Esophagus (tissue), 2 donors: ENCODE results near the gene MEIKIN. TPM values are rescaled to one million over a fixed set of nuclear protein-coding genes. Genes with fewer than 3 reads are reported as not detected.

ENCODE experiments used
- H3K27ac ChIP-seq, 2 donors: one replicate each; pipeline ENCODE4 v1.5.1; 2013; ENCODE audit warnings: low read depth in 2 of 2, mild to moderate bottlenecking in 2 of 2, inconsistent platforms in 1 of 2, low read length in 1 of 2, moderate library complexity in 1 of 2
- H3K27me3 ChIP-seq, 2 donors: one replicate each; pipeline ENCODE4 v1.6.1; 2013; ENCODE audit warnings: low read length in 2 of 2, control low read depth in 1 of 2, mild to moderate bottlenecking in 1 of 2; ENCODE audit not compliant: insufficient read depth in 2 of 2, control insufficient read depth in 1 of 2
- H3K36me3 ChIP-seq, 2 donors: one replicate each; pipeline ENCODE4 v1.6.1; 2013; ENCODE audit warnings: low read length in 1 of 2; ENCODE audit not compliant: control insufficient read depth in 2 of 2, insufficient read depth in 2 of 2
- H3K4me1 ChIP-seq, 2 donors: one replicate each; pipeline ENCODE4 v1.6.1; 2013; ENCODE audit warnings: low read length in 1 of 2; ENCODE audit not compliant: control insufficient read depth in 2 of 2, insufficient read depth in 2 of 2
- H3K4me3 ChIP-seq, 2 donors: one replicate each; pipeline ENCODE4 v1.5.1; 2013; ENCODE audit warnings: low read length in 2 of 2, mild to moderate bottlenecking in 2 of 2, low read depth in 1 of 2, moderate library complexity in 1 of 2
- H3K9me3 ChIP-seq, 2 donors: one replicate each; pipeline ENCODE4 v1.6.1; 2013; ENCODE audit warnings: mild to moderate bottlenecking in 2 of 2, low read depth in 1 of 2, low read length in 1 of 2, moderate library complexity in 1 of 2; ENCODE audit not compliant: control insufficient read depth in 2 of 2, insufficient read depth in 1 of 2
- WGBS, 2 donors: extraction: QIAGEN DNeasy Blood & Tissue Kit; methylation state at CpG; one replicate each; pipeline ENCODE4 v1.1.7; 2013; 5-methylcytosine and 5-hydroxymethylcytosine counted together
- polyA plus RNA-seq, 2 donors: library from polyadenylated mRNA; stranded (reverse); fragments of 200-250 nt; gene quantifications; one replicate each; pipeline ENCODE4 v1.2.3, GENCODE V29; 2013
- donor health status: healthy with polysubstance abuse.
- donor health status: Bipolar disorder and iron deficiency.

Gene MEIKIN
- polyA plus RNA-seq, 2 donors: 0.12 TPM; not detected in 1

DNA sequence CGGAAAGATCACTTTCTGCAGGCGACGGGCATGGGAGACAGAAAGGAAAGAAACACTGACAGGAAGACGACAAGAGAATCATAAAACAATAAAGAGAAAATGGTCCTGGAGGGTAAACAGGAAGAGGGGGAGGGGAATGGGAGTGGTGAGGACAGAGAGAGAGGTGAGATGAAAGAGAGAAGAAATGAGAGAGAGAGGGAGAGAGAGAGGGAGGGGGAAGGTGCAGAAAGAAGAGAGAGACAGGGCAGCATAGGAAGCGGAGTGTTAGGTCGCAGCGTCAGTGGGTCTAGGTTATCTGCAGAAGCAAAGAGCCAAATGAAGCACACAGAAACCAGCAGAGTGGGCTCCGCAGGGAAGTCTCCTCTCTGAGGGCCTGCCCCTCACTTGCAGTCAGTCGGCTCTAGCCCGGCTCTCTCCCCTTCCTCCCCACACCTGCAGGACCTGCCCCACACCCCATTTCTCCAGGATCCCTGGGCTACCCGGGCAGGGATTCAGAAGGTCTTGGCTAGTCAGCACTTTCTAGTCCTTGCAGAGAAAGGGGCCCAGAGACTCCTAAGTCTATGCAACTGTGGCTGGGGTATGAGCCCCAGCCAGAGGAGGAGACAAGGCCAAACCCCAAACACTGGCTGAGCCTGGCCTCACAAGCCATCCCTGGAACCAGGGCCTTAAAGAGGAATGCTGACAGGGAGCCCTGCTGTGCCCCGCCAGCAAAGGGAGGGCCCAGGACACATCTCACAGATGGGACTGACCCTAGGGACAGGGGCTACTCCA is 29.7 kb upstream of the MEIKIN start:
- Histone ChIP-seq H3K27me3 (no peaks in the 10 kb centered on the region), H3K4me1 (peaks cover 0 to 5% of the 10 kb centered on the region in 2 donors), H3K4me3 (no peak overlapping the region), H3K36me3 (no peaks in the 10 kb centered on the region), H3K27ac (peak overlapping the region in 1 of 2 donors; percentile 33), H3K9me3 (no peaks in the 10 kb centered on the region)
- WGBS, 2 donors: 61 to 69% methylated on average over 12 of the region's 12 CpGs

- H3K27ac ChIP-seq: no peak overlapping the region
- H3K4me1 ChIP-seq: peaks cover 0 to 5% of the 10 kb centered on the region in 2 donors
- H3K36me3 ChIP-seq: no peaks in the 10 kb centered on the region
- H3K27me3 ChIP-seq: no peaks in the 10 kb centered on the region
- WGBS, 2 donors: 81 to 88% methylated on average over 5 of the region's 5 CpGs
- no peak overlapping the region for H3K4me3 ChIP-seq
- no peaks in the 10 kb centered on the region for H3K9me3 ChIP-seq
Observed at GRCh38 chr5:131974622-131974955, 29.1 kb upstream of the MEIKIN start.

- peaks cover 0 to 5% of the 10 kb centered on the region in 2 donors for H3K4me1 ChIP-seq
- no peaks in the 10 kb centered on the region for H3K9me3 ChIP-seq
- no peak overlapping the region for H3K4me3 ChIP-seq
- H3K27ac ChIP-seq: no peak overlapping the region
- H3K36me3 ChIP-seq: no peaks in the 10 kb centered on the region
- WGBS, 2 donors: 52 to 80% methylated on average over 1 of the region's 1 CpG
- H3K27me3 ChIP-seq: no peaks in the 10 kb centered on the region
Observed at GRCh38 chr5:131974016-131974415, 28.6 kb upstream of the MEIKIN start.

DNA sequence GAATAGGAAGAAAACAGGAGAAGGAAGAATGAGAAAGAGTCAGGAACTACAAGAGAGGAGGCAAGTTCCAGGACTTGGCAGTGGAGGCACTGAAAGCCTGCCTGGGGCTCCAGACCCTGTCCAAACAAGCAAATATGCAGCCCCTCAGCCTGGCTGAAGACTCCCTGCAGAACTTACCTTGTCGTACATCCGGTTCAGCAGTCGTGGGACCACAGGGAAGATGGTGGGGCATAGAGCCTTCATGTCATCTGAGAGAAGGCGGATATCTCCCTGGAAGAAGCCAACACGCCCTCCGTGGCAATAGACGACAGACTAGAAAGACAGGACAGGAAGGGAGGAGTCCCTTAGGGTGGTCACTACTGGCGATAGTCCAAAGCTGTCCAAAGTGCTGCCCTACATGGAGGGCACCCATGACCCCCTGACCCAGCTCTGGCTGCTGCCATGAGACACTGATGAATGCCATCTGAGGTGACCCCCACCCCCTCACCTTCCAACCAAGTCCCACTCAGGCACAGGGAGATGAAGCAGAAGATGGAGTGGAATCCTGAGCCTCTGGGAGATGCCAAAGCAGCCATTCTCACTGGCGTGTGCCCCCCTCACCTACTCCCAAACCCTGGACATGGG is 27.7 kb upstream of the MEIKIN start:
- Histone ChIP-seq H3K4me1 (peaks cover 0 to 5% of the 10 kb centered on the region in 2 donors), H3K36me3 (no peaks in the 10 kb centered on the region), H3K4me3 (no peak overlapping the region), H3K9me3 (no peaks in the 10 kb centered on the region), H3K27ac (no peak overlapping the region), H3K27me3 (no peaks in the 10 kb centered on the region)
- WGBS, 2 donors: 91 to 92% methylated on average over 9 of the region's 9 CpGs

DNA sequence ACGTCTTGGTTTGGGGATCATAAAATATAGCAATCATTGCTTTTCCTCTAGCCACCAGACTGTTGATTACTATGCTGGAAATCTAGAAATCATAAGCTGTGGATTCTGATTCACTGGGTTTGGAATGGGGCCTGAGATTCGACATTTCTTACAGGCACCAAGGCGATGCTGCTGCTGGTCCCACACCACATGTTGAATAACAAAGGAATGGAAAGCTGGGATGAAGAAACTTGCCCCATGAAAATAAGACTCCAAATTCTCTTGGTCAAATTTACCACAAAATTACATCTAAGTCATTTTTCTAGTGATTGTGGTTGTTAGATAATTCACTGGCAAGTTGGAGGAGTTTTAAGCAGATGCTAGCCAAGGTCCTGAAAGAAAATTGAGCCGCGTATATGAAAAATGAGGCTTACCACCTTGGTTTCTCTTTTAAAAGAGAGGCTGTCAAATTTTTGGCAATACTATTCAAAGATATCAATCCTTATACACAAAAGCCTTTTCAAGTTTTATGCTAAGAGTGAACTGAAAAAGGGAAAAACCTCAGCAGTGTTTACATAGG is 23.0 kb upstream of the MEIKIN start:
- Histone ChIP-seq H3K27ac (no peak overlapping the region), H3K36me3 (no peaks in the 10 kb centered on the region), H3K4me3 (no peak overlapping the region), H3K9me3 (no peaks in the 10 kb centered on the region), H3K27me3 (no peaks in the 10 kb centered on the region), H3K4me1 (no peaks in the 10 kb centered on the region)
- WGBS, 2 donors: 69 to 76% methylated on average over 5 of the region's 5 CpGs

DNA sequence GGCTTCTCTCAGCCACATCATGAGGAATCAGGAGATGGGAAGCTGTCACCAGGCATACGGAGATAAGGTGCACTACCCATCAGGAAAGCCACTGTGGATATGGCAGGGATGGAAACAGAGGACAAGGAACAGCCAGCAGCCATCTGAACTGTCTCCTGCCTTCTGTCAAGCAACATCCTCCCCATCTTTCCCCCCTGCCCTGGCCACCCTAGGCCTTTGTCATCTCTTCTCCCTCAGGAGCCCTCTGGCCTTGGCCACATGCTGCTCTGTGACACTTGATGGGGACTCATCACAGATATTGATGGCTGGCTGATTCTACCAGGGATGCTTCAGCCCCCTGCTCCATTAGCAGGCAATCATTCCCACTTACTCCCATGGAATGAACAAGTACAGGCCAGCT is 21.1 kb upstream of the MEIKIN start:
- Histone ChIP-seq H3K4me3 (no peak overlapping the region), H3K36me3 (no peaks in the 10 kb centered on the region), H3K27me3 (no peaks in the 10 kb centered on the region), H3K9me3 (no peaks in the 10 kb centered on the region), H3K4me1 (no peaks in the 10 kb centered on the region), H3K27ac (no peak overlapping the region)
- WGBS, 2 donors: 91 to 94% methylated on average over 1 of the region's 1 CpG

- Histone ChIP-seq H3K4me1 (no peaks in the 10 kb centered on the region), H3K36me3 (no peaks in the 10 kb centered on the region), H3K27ac (no peak overlapping the region), H3K4me3 (no peak overlapping the region), H3K9me3 (no peaks in the 10 kb centered on the region), H3K27me3 (no peaks in the 10 kb centered on the region)
- 75 to 86% methylated on average over 6 of the region's 6 CpGs for WGBS, 2 donors
Observed at GRCh38 chr5:131965826-131966415, 20.5 kb upstream of the MEIKIN start.

- Histone ChIP-seq H3K9me3 (no peaks in the 10 kb centered on the region), H3K4me3 (no peak overlapping the region), H3K27me3 (no peaks in the 10 kb centered on the region), H3K4me1 (no peaks in the 10 kb centered on the region), H3K27ac (no peak overlapping the region), H3K36me3 (no peaks in the 10 kb centered on the region)
- 76 to 83% methylated on average over 3 of the region's 3 CpGs for WGBS, 2 donors
Observed at GRCh38 chr5:131959906-131960305, 14.4 kb upstream of the MEIKIN start.

DNA sequence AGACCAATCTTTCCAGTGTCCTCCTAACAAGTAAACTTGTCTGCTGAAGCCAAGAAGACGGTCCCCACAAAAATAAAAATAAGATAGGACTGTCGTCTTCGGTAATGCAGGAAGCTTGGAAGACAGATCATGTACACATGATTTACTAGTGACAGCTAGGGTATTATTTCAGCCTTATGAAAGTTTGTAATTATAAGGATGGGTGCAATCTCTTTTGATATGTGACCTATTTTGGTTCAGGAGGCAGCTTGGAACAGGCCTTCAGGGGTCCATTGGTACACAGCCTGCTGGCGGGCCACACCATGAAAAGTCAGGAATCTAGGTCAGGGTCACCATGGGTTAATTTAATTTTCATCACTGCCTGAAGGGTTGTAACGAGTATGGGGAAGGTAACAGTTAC is 13.7 kb upstream of the MEIKIN start:
- Histone ChIP-seq H3K4me3 (no peak overlapping the region), H3K36me3 (no peaks in the 10 kb centered on the region), H3K9me3 (no peaks in the 10 kb centered on the region), H3K27ac (no peak overlapping the region), H3K4me1 (no peaks in the 10 kb centered on the region), H3K27me3 (no peaks in the 10 kb centered on the region)
- WGBS, 2 donors: 85 to 87% methylated on average over 5 of the region's 5 CpGs
